ENCODE results near the gene GPRASP1. TPM values are rescaled to one million over a fixed set of nuclear protein-coding genes. Genes with fewer than 3 reads are reported as not detected.
A peak's percentile ranks its signal among the peaks of the same experiment; 100 is the strongest.

Gene GPRASP1
- total RNA-seq, 4 donors from 2014 or later: 18.7 to 49.9 (median 22.6) TPM

DNA sequence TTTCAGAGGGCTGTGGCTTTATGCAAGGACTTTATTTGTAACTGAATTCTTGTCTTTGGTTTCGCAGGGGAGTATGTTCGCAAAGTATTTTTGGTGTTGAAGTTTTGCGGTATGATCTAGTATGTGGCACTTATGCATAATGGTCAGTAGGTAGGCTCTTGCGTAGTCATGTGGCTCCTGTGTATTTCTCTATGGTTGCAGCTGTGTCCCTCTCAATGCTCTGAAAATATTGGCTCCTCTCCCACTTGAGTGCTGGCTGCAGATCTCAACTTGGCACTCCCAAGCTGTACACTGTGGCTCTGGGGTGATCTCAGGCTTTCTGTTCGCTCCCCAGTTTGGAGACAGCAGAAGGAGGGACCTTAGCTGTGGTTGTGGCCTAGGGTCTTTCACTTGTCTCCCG is 27.2 kb upstream of the GPRASP1 start:
- DNase-seq: no peak
- no peaks in the 10 kb centered on the region for H3K27me3 ChIP-seq
- intact Hi-C loops (cut with DNase I; ENCODE audit: low total_unique reads): no loop called here
- no peak overlapping the region for H3K27ac ChIP-seq
- no peaks in the 10 kb centered on the region for H3K9me3 ChIP-seq
- no peaks in the 10 kb centered on the region for H3K4me1 ChIP-seq
- H3K36me3 ChIP-seq: no peaks in the 10 kb centered on the region
- no peak for TF ChIP-seq POLR2A (IDR thresholded peaks at IDR 0.05)
- TF ChIP-seq, protein P1, sequence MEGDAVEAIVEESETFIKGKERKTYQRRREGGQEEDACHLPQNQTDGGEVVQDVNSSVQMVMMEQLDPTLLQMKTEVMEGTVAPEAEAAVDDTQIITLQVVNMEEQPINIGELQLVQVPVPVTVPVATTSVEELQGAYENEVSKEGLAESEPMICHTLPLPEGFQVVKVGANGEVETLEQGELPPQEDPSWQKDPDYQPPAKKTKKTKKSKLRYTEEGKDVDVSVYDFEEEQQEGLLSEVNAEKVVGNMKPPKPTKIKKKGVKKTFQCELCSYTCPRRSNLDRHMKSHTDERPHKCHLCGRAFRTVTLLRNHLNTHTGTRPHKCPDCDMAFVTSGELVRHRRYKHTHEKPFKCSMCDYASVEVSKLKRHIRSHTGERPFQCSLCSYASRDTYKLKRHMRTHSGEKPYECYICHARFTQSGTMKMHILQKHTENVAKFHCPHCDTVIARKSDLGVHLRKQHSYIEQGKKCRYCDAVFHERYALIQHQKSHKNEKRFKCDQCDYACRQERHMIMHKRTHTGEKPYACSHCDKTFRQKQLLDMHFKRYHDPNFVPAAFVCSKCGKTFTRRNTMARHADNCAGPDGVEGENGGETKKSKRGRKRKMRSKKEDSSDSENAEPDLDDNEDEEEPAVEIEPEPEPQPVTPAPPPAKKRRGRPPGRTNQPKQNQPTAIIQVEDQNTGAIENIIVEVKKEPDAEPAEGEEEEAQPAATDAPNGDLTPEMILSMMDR (IDR thresholded peaks at IDR 0.05): no peak
- H3K4me3 ChIP-seq: no peak overlapping the region

GRCh38 chrX:102627640-102628039 is 23.6 kb upstream of the GPRASP1 start:
- H3K4me3 ChIP-seq: no peak overlapping the region

GRCh38 chrX:102637561-102637960 is 13.7 kb upstream of the GPRASP1 start:
- no peak overlapping the region for H3K4me3 ChIP-seq
- intact Hi-C loops (cut with DNase I; ENCODE audit: low total_unique reads): no loop called here
- no peaks in the 10 kb centered on the region for H3K4me1 ChIP-seq
- no peaks in the 10 kb centered on the region for H3K27me3 ChIP-seq
- no peaks in the 10 kb centered on the region for H3K36me3 ChIP-seq
- H3K9me3 ChIP-seq: no peaks in the 10 kb centered on the region
- H3K27ac ChIP-seq: no peak overlapping the region
- no peak for DNase-seq
- TF ChIP-seq, protein P1 (IDR thresholded peaks at IDR 0.05): no peak
- no peak for TF ChIP-seq POLR2A (IDR thresholded peaks at IDR 0.05)

More at GRCh38 chrX:102627640-102628039, 23.6 kb upstream of the GPRASP1 start:
- H3K27ac ChIP-seq: no peak overlapping the region
- intact Hi-C loops (cut with DNase I; ENCODE audit: low total_unique reads): no loop called here
- no peak for DNase-seq
- TF ChIP-seq, protein P1 (IDR thresholded peaks at IDR 0.05): no peak
- H3K27me3 ChIP-seq: no peaks in the 10 kb centered on the region
- no peaks in the 10 kb centered on the region for H3K9me3 ChIP-seq
- H3K4me1 ChIP-seq: no peaks in the 10 kb centered on the region
- no peaks in the 10 kb centered on the region for H3K36me3 ChIP-seq

DNA sequence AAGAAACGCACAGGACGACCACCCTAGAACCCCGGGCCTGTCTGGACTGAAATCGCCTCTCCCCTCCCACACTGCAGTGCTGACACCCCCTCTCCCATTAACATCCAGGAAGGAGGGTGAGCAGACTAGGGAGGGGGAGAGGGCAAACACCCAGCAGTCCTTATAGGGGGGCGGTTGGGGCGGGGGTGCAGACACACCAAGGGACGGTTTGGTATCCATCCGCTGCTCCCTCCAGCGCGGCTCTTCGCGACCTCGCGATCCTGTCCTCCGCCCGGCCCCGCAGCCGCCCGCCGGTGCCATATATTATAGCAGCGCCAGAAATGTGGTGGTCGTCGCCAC is 411 bp upstream of the GPRASP1 start:
- intact Hi-C loops (cut with DNase I; ENCODE audit: low total_unique reads): no loop called here
- H3K4me3 ChIP-seq: peak overlapping the region; percentile 52 to 61
- H3K27me3 ChIP-seq: no peaks in the 10 kb centered on the region
- H3K4me1 ChIP-seq: peaks cover 0 to 3% of the 10 kb centered on the region in 2 donors
- H3K9me3 ChIP-seq: no peaks in the 10 kb centered on the region
- peak overlapping the region; percentile 79 to 89 for H3K27ac ChIP-seq
- H3K36me3 ChIP-seq: no peaks in the 10 kb centered on the region
- DNase-seq: no peak
- no peak for TF ChIP-seq POLR2A (IDR thresholded peaks at IDR 0.05)
- TF ChIP-seq, protein P1 (IDR thresholded peaks at IDR 0.05): no peak

DNA sequence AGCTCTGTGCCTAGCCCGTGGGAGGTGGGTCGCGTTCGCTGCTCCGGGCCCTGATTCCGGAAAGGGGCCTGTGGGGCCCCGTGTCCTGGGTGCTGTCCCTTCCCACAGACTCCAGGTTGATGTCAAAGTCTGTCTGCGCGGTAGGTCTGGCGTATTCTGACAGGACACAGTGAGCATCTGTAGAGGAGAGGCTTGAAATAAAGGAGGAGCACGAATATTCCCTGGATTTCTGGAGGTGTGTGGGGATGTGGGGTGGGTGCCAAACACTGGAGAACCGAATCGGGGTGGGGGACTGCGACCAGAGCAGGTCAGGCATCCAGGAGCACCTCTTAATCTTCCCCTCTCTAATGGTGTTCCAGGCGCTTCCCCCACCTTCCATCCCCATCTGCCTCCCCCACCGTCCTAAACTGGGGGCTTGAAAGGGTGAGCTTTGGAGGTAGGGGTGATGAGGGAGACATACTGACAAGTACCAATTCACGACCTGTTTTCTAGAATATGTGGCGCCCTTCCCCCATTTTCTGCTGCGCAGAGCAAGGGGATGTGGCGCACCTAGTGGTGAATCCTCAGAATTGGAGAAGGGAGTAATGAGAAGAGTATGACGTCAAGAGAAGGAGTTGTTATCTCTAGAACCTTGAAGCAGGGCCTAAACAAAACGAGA is 877 bp downstream of the GPRASP1 start:
- Histone ChIP-seq H3K9me3 (no peaks in the 10 kb centered on the region), H3K4me3 (peak overlapping the region; percentile 52 to 61), H3K4me1 (peaks cover 0 to 3% of the 10 kb centered on the region in 2 donors), H3K27me3 (no peaks in the 10 kb centered on the region), H3K36me3 (no peaks in the 10 kb centered on the region), H3K27ac (peak overlapping the region; percentile 79 to 89)
- DNase-seq: peak; percentile 63 to 73
- intact Hi-C loops (cut with DNase I; ENCODE audit: low total_unique reads): no loop called here
- peak in 1 of 2 donors; percentile 9 for TF ChIP-seq POLR2A (IDR thresholded peaks at IDR 0.05)
- TF ChIP-seq, protein P1 (IDR thresholded peaks at IDR 0.05): peak; percentile 38 to 70 (median 57)
